ENCODE results near the gene KLHDC4.

- no peak for TF ChIP-seq POLR2A (IDR thresholded peaks at IDR 0.05; ENCODE audit: extremely low read depth, insufficient read length)
- no peak for TF ChIP-seq CTCF (IDR thresholded peaks at IDR 0.05; ENCODE audit: low read depth, low read length)
Observed at GRCh38 chr16:87782033-87782432, 16.2 kb upstream of the KLHDC4 start.
